Loucy (cell line): Measurements from ENCODE around the gene TTLL13.

ENCODE experiments used
- H2AFZ ChIP-seq: fragments of 200-600 bp; sonication (generic); 2 replicates; pipeline ENCODE4 v1.6.0; 2016; ENCODE audit warnings: antibody characterized with exemption, mild to moderate bottlenecking, low read length, moderate library complexity
- H3F3A ChIP-seq: fragments of 200-600 bp; 2 replicates; pipeline ENCODE4 v1.6.0; 2016; ENCODE audit warnings: antibody characterized with exemption, low read depth, mild to moderate bottlenecking
- H3K27me3 ChIP-seq: fragments of 200-600 bp; sonication (generic); 2 replicates; pipeline ENCODE4 v1.6.1; 2014; ENCODE audit warnings: low read length, mild to moderate bottlenecking; ENCODE audit not compliant: insufficient read depth, poor library complexity, severe bottlenecking
- H3K36me3 ChIP-seq: fragments of 200-600 bp; sonication (generic); 2 replicates; pipeline ENCODE4 v1.6.1; 2016; ENCODE audit warnings: low read length; ENCODE audit not compliant: insufficient read depth
- H3K4me1 ChIP-seq: fragments of 200-600 bp; sonication (generic); 2 replicates; pipeline ENCODE4 v1.5.1; 2014; ENCODE audit warnings: low read length, mild to moderate bottlenecking; ENCODE audit not compliant: insufficient read depth, poor library complexity, severe bottlenecking
- H3K4me2 ChIP-seq: fragments of 200-600 bp; sonication (generic); 2 replicates; pipeline ENCODE4 v1.6.0; 2014; ENCODE audit warnings: antibody characterized with exemption, low read length, low read depth, mild to moderate bottlenecking; ENCODE audit not compliant: poor library complexity, severe bottlenecking
- H3K4me3 ChIP-seq: fragments of 200-600 bp; sonication (generic); 2 replicates; pipeline ENCODE4 v1.5.1; 2014; ENCODE audit warnings: low read length, mild to moderate bottlenecking, mixed read lengths; ENCODE audit not compliant: poor library complexity, severe bottlenecking
- H3K79me2 ChIP-seq: fragments of 200-600 bp; sonication (generic); 2 replicates; pipeline ENCODE4 v1.6.1; 2014; ENCODE audit warnings: low read length; ENCODE audit not compliant: insufficient read depth
- H3K9ac ChIP-seq: fragments of 200-600 bp; sonication (generic); 2 replicates; pipeline ENCODE4 v1.6.0; 2014; ENCODE audit warnings: mild to moderate bottlenecking, low read depth, low read length, moderate library complexity; ENCODE audit not compliant: poor library complexity, severe bottlenecking
- H3K9me2 ChIP-seq: fragments of 200-600 bp; sonication (generic); replicated peaks from 2 replicates; pipeline ENCODE4 v1.6.1; 2016; ENCODE audit warnings: low read depth, low read length, mixed read lengths
- H3K9me3 ChIP-seq: fragments of 200-600 bp; sonication (generic); 2 replicates; pipeline ENCODE4 v1.6.1; 2014; ENCODE audit warnings: mild to moderate bottlenecking, antibody characterized with exemption, low read length, low read depth; ENCODE audit not compliant: insufficient read depth
- H4K20me1 ChIP-seq: fragments of 200-600 bp; sonication (generic); 2 replicates; pipeline ENCODE4 v1.6.0; 2014; ENCODE audit warnings: antibody characterized with exemption, low read length, mild to moderate bottlenecking; ENCODE audit not compliant: insufficient read depth, poor library complexity, severe bottlenecking
- CTCF ChIP-seq: fragments of 200-600 bp; sonication (generic); conservative IDR thresholded peaks from 2 replicates; pipeline ENCODE4 v1.5.1; 2014; ENCODE audit warnings: mild to moderate bottlenecking, antibody characterized with exemption, low read length
- EZH2phosphoT487 ChIP-seq: fragments of 200-600 bp; IDR thresholded peaks from 2 replicates; pipeline ENCODE4 v1.6.1; 2018; ENCODE audit warnings: antibody characterized with exemption, mild to moderate bottlenecking, moderate library complexity, borderline replicate concordance

TTLL13 gene

GRCh38 chr15:90262426-90262825, 13.1 kb downstream of the TTLL13 start:
- no peaks in the 10 kb centered on the region for H3K9me3 ChIP-seq
- no peaks in the 10 kb centered on the region for H3K9me2 ChIP-seq
- H3K4me2 ChIP-seq = no peak overlapping the region
- peaks cover 37% of the 10 kb centered on the region for H3K79me2 ChIP-seq
- H3K27me3 ChIP-seq = no peaks in the 10 kb centered on the region
- H4K20me1 ChIP-seq = peaks cover 13% of the 10 kb centered on the region
- no peak overlapping the region for H3K9ac ChIP-seq
- no peaks in the 10 kb centered on the region for H3K36me3 ChIP-seq
- H3K4me3 ChIP-seq = no peak overlapping the region
- H3K4me1 ChIP-seq = peaks cover 22% of the 10 kb centered on the region
- no peak for TF ChIP-seq EZH2phosphoT487
- no peak for TF ChIP-seq CTCF
- no peak overlapping the region for H2AFZ ChIP-seq
- no peaks in the 10 kb centered on the region for H3F3A ChIP-seq

DNA sequence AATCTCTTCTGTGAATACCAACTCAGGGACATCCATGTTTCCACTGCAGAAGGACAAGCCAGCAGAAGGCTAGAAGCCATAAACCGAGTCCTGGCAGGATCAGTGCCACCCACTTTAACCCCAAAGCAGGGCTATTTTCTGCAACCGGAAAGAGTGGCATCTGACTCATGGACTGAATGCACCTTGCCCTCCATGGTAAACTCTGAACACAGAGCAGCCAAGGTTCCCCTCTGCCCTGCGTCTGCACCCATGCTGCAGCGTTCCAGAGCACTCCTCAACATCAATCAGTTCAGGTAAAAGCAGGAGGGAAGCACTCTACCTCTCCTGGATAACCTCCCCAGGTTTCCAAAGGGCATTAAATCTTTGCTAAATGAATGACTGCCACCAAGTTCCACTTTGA, 15.3 kb downstream of the TTLL13 start:
- Histone ChIP-seq H3K79me2 (peaks cover 58% of the 10 kb centered on the region), H3K4me2 (peak overlapping the region; percentile 92), H3K9me2 (no peaks in the 10 kb centered on the region), H3K36me3 (no peaks in the 10 kb centered on the region), H3K4me3 (peak overlapping the region; percentile 85), H3K4me1 (peaks cover 37% of the 10 kb centered on the region), H3K9ac (peak overlapping the region; percentile 95), H3K9me3 (no peaks in the 10 kb centered on the region), H3F3A (no peaks in the 10 kb centered on the region), H4K20me1 (peaks cover 30% of the 10 kb centered on the region), H2AFZ (peak overlapping the region; percentile 93; the same call in 1 of the 2 replicates), H3K27me3 (no peaks in the 10 kb centered on the region)
- TF ChIP-seq CTCF = no peak
- TF ChIP-seq EZH2phosphoT487 = no peak

DNA sequence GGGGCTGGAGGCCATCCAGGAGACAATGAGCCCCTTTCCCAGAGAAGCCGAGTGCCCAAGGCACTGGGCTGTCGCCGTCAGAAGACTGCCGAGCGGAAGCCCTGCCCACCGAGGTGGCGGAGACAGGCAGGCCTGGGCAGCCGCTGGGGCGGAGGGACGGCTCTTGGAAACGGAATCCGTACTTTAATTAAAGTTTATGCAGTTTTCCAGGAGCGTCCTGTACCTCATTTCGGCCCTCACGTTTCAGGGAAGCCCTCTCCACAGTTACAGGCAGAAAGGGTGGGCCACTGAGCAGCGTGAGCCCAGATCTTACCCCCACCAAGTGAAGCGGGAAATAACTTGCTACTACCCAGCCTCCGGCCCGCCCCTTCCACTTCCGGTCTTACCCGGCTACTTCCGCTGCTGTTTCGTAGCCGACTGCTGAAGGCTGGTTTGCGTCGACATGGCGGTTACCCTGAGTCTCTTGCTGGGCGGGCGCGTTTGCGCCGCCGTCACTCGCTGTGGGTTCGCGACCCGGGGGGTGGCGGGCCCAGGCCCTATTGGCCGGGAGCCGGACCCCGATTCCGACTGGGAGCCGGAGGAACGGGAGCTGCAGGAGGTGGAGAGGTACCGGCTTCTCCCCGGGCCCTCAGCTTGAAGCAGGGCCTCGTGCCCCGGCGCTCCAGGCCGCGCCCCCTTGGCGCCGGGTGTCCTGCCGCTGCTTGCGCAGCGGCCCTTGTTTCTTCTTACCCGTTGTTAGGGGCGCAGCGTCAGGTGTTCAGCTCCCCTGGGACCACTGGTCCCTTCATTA, 16.1 kb downstream of the TTLL13 start, which contains the start of gene NGRN:
Gene NGRN (plus strand): TSS at position 402 of the 790 bp plus-strand sequence. CDS start 41 bp downstream, at position 443.
- no peaks in the 10 kb centered on the region for H3F3A ChIP-seq
- H3K4me1 ChIP-seq = peaks cover 45% of the 10 kb centered on the region
- H2AFZ ChIP-seq = peak within 1 kb of the TSS; percentile 93
- H3K9ac ChIP-seq = peak within 1 kb of the TSS; percentile 95
- no peaks in the 10 kb centered on the region for H3K9me3 ChIP-seq
- peaks cover 66% of the 10 kb centered on the region for H3K79me2 ChIP-seq
- H3K27me3 ChIP-seq = no peaks in the 10 kb centered on the region
- H3K4me3 ChIP-seq = peak within 1 kb of the TSS; percentile 85
- H3K4me2 ChIP-seq = peak within 1 kb of the TSS; percentile 92
- no peak for TF ChIP-seq CTCF
- no peak for TF ChIP-seq EZH2phosphoT487
- H3K9me2 ChIP-seq = no peaks in the 10 kb centered on the region
- peaks cover 2% of the 10 kb centered on the region; the same call in 1 of the 2 replicates for H3K36me3 ChIP-seq
- peaks cover 38% of the 10 kb centered on the region for H4K20me1 ChIP-seq
